ENCODE results near the gene CARS2. TPM values are rescaled to one million over a fixed set of nuclear protein-coding genes. Genes with fewer than 3 reads are reported as not detected.

Gene CARS2
- total RNA-seq, 1 donor, result 107 TPM

GRCh38 chr13:110669036-110669435, 36.9 kb downstream of the CARS2 start:
- DNase-seq (ENCODE audit: low read depth), result no peak
- no peak overlapping the region for H3K4me3 ChIP-seq (ENCODE audit: low read depth, low read length)
- TF ChIP-seq, protein P1, sequence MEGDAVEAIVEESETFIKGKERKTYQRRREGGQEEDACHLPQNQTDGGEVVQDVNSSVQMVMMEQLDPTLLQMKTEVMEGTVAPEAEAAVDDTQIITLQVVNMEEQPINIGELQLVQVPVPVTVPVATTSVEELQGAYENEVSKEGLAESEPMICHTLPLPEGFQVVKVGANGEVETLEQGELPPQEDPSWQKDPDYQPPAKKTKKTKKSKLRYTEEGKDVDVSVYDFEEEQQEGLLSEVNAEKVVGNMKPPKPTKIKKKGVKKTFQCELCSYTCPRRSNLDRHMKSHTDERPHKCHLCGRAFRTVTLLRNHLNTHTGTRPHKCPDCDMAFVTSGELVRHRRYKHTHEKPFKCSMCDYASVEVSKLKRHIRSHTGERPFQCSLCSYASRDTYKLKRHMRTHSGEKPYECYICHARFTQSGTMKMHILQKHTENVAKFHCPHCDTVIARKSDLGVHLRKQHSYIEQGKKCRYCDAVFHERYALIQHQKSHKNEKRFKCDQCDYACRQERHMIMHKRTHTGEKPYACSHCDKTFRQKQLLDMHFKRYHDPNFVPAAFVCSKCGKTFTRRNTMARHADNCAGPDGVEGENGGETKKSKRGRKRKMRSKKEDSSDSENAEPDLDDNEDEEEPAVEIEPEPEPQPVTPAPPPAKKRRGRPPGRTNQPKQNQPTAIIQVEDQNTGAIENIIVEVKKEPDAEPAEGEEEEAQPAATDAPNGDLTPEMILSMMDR (IDR thresholded peaks at IDR 0.05; ENCODE audit: insufficient read depth, low read depth, low read length), result no peak

DNA sequence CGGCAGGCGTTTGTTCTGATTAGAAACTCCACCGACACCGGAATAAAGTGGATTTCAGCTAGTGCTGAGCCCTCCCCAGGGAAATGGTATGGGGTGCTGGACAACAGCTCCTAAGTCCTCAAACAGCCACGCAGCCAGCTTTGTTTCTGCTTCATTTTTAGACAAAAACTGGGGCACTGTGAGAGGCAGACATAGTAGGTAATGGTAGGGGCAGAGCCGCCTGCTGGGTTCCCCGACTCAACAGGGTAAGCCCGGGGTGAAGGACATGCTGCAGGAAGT, 39.7 kb downstream of the CARS2 start:
- no peak for DNase-seq (ENCODE audit: low read depth)
- H3K4me3 ChIP-seq (ENCODE audit: low read depth, low read length), result no peak overlapping the region
- TF ChIP-seq, protein P1 (IDR thresholded peaks at IDR 0.05; ENCODE audit: insufficient read depth, low read depth, low read length), result no peak

GRCh38 chr13:110665491-110666254, 40.2 kb downstream of the CARS2 start:
- TF ChIP-seq, protein P1 (IDR thresholded peaks at IDR 0.05; ENCODE audit: insufficient read depth, low read depth, low read length), result no peak
- no peak for DNase-seq (ENCODE audit: low read depth)
- H3K4me3 ChIP-seq (ENCODE audit: low read depth, low read length), result no peak overlapping the region

GRCh38 chr13:110664673-110665072, 41.2 kb downstream of the CARS2 start:
- DNase-seq (ENCODE audit: low read depth), result no peak
- TF ChIP-seq, protein P1 (IDR thresholded peaks at IDR 0.05; ENCODE audit: insufficient read depth, low read depth, low read length), result no peak
- no peak overlapping the region for H3K4me3 ChIP-seq (ENCODE audit: low read depth, low read length)

DNA sequence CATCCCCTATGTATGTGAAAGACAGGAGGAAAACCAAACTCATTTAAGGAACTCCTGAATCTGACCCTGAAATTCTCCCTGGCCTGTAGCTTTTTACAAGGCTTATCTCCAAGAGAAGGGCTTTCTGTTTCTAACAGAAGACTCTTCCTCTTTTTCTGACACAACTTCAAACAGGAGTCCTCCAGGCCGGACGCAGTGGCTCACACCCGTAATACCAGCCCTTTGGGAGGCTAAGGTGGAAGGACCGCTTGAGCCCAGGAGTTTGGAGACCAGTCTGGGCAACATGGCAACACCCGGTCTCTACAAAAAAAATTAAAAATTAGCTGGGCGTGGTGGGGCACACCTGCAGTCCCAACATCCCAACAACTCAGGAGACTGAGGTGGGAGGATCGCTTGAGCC, 41.9 kb downstream of the CARS2 start:
- TF ChIP-seq, protein P1 (IDR thresholded peaks at IDR 0.05; ENCODE audit: insufficient read depth, low read depth, low read length), result no peak
- no peak for DNase-seq (ENCODE audit: low read depth)
- no peak overlapping the region for H3K4me3 ChIP-seq (ENCODE audit: low read depth, low read length)

GRCh38 chr13:110663491-110663890, 42.4 kb downstream of the CARS2 start:
- TF ChIP-seq, protein P1 (IDR thresholded peaks at IDR 0.05; ENCODE audit: insufficient read depth, low read depth, low read length), result no peak
- no peak overlapping the region for H3K4me3 ChIP-seq (ENCODE audit: low read depth, low read length)
- DNase-seq (ENCODE audit: low read depth), result no peak
